Testis (tissue), 2 donors: ENCODE data around the gene AKAP12.

Source experiments
- POLR2A ChIP-seq: fragments of 450-650 bp; IDR thresholded peaks from one replicate; pipeline ENCODE4 v1.6.1; 2017; ENCODE audit warnings: antibody characterized with exemption, mild to moderate bottlenecking, moderate library complexity
- TF ChIP-seq, protein P1 (sequence below), 3 experiments: fragments of 450-650 bp in 2 of 3; fragments of 200-600 bp in 1 of 3; sonication (generic) in 1 of 3; IDR thresholded peaks; one replicate each; pipeline ENCODE4 v1.5.1; 2016 to 2019; ENCODE audit warnings: antibody characterized with exemption in 3 of 3, mild to moderate bottlenecking in 2 of 3, moderate library complexity in 1 of 3

DNA sequence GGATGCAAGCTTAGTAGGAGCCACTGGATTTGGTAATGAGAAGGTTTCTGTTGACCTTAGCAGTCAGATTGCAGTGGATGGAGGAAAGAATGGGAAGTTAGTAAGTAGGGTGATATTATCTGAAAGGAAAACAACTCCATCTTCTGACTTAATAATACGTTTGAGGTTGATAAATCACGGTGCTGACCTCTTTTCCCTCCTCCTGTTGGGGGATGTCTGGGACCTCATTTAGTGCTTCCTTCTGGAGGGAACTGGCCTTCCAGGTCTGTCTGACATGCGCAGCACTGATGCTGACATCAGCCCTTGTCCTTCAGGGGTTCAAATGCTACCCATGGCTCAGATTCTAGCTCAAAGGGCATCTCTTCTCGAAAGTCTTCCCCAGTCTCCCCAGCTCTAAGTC, 48.2 kb upstream of the AKAP12 start:
- TF ChIP-seq POLR2A: no peak
- TF ChIP-seq, protein P1, sequence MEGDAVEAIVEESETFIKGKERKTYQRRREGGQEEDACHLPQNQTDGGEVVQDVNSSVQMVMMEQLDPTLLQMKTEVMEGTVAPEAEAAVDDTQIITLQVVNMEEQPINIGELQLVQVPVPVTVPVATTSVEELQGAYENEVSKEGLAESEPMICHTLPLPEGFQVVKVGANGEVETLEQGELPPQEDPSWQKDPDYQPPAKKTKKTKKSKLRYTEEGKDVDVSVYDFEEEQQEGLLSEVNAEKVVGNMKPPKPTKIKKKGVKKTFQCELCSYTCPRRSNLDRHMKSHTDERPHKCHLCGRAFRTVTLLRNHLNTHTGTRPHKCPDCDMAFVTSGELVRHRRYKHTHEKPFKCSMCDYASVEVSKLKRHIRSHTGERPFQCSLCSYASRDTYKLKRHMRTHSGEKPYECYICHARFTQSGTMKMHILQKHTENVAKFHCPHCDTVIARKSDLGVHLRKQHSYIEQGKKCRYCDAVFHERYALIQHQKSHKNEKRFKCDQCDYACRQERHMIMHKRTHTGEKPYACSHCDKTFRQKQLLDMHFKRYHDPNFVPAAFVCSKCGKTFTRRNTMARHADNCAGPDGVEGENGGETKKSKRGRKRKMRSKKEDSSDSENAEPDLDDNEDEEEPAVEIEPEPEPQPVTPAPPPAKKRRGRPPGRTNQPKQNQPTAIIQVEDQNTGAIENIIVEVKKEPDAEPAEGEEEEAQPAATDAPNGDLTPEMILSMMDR (IDR thresholded peaks at IDR 0.05): no peak
